K562 (cell line): ENCODE results near the gene HS6ST1. TPM values are rescaled to one million over a fixed set of nuclear protein-coding genes. Genes with fewer than 3 reads are reported as not detected.
"Not testable (repeated sequence)": the region's sequence is repeated elsewhere in the genome, so short reads cannot be mapped to it uniquely, and the experiment has no call there.

Experiments
- ATAC-seq: fragments of 200-7000 bp; cut with Tn5 transposase; 3 replicates; pipeline ENCODE4 v1.9.1; 2020; ENCODE audit warnings: moderate library complexity
- BruUV-seq: library from RNA; stranded (reverse); fragments of 400-500 nt; replicated peaks from 2 replicates; lab custom pipeline; 2021; lab: Mats Ljungman, UMichigan
- CTCF ChIA-PET: fragments of 300-600 bp; formaldehyde crosslinking; extraction: SDS; loops from one replicate; lab custom pipeline; 2021; ENCODE audit warnings: low intra/inter-chr PET ratio; lab: Yijun Ruan, JAX
- POLR2A ChIA-PET: fragments of 300-600, 350-650 bp; sonication (Branson Sonifier 250); formaldehyde crosslinking; extraction: SDS; loops from one replicate; lab custom pipeline; 2021; ENCODE audit warnings: antibody characterized with exemption, inconsistent platforms; lab: Yijun Ruan, JAX
- DNase-seq, 4 experiments: peaks; one replicate each; pipeline versions ENCODE4 v3.0.0 to v3.0.0-alpha.2; 2011 to 2018; ENCODE audit warnings: low spot score in 3 of 4, mixed read lengths in 3 of 4; ENCODE audit errors: extremely low read depth in 1 of 4
- FAIRE-seq: peaks from 2 replicates; lab custom pipeline; 2011; peaks lifted over from hg19 to GRCh38; lab: Jason Lieb, UNC
- H2AFZ ChIP-seq: 2 replicates; pipeline ENCODE4 v1.6.0; 2011; ENCODE audit warnings: low read depth, low read length, control low read depth, inconsistent platforms
- H3K27ac ChIP-seq: fragments of 200-600 bp; 3 replicates; pipeline ENCODE4 v1.8.0; 2011; ENCODE audit warnings: low read depth, mild to moderate bottlenecking, control low read depth, inconsistent platforms, low read length, moderate library complexity, mixed read lengths; ENCODE audit errors: extremely low read depth
- H3K27me3 ChIP-seq, 2 experiments: fragments of 300-600 bp in 1 of 2; 2 replicates in 1 of 2; 3 replicates in 1 of 2; pipeline versions ENCODE4 v1.6.0 to v1.8.0; 2011; ENCODE audit warnings: inconsistent platforms in 2 of 2, low read length in 2 of 2, mild to moderate bottlenecking in 1 of 2, mixed read lengths in 1 of 2, moderate library complexity in 1 of 2; ENCODE audit not compliant: control insufficient read depth in 2 of 2, insufficient read depth in 2 of 2
- H3K36me3 ChIP-seq: fragments of 300-600 bp; 3 replicates; pipeline ENCODE4 v1.8.0; 2011; ENCODE audit warnings: mild to moderate bottlenecking, low read length, inconsistent platforms; ENCODE audit not compliant: control insufficient read depth, insufficient read depth
- H3K4me1 ChIP-seq, 2 experiments: fragments of 200-600 bp in 1 of 2; replicated peaks in 1 of 2; 2 replicates in 1 of 2; 3 replicates in 1 of 2; pipeline versions ENCODE4 v1.5.1 to v1.8.0; 2011; ENCODE audit warnings: inconsistent platforms in 2 of 2, low read length in 2 of 2, mild to moderate bottlenecking in 1 of 2, mixed read lengths in 1 of 2, moderate library complexity in 1 of 2; ENCODE audit not compliant: control insufficient read depth in 2 of 2, insufficient read depth in 2 of 2
- H3K4me2 ChIP-seq: 2 replicates; pipeline ENCODE4 v1.6.1; 2011; ENCODE audit warnings: low read length, control low read depth, inconsistent platforms, mixed read lengths; ENCODE audit not compliant: insufficient read depth
- H3K4me3 ChIP-seq: fragments of 200-600 bp; sonication (generic), shearing (Covaris generic); 2 replicates; pipeline ENCODE4 v1.5.1; 2016; ENCODE audit warnings: control low read depth, inconsistent platforms
- H3K79me2 ChIP-seq: fragments of 200-600 bp; 3 replicates; pipeline ENCODE4 v1.8.0; 2011; ENCODE audit warnings: low read length, inconsistent platforms; ENCODE audit not compliant: control insufficient read depth, insufficient read depth
- H3K9ac ChIP-seq, 2 experiments: 2 replicates each; pipeline versions ENCODE4 v1.6.0 to v1.6.1; 2011; ENCODE audit warnings: low read depth in 2 of 2, low read length in 2 of 2, control low read depth in 1 of 2, inconsistent platforms in 1 of 2, mild to moderate bottlenecking in 1 of 2, mixed read lengths in 1 of 2; ENCODE audit not compliant: insufficient read depth in 1 of 2
- H3K9me1 ChIP-seq: one replicate; pipeline ENCODE4 v1.6.0; 2011; ENCODE audit warnings: inconsistent platforms, mild to moderate bottlenecking, low read length, moderate library complexity; ENCODE audit not compliant: control insufficient read depth, insufficient read depth
- H3K9me3 ChIP-seq: replicated peaks from 2 replicates; pipeline ENCODE4 v1.5.1; 2011; ENCODE audit warnings: low read depth, low read length, inconsistent platforms; ENCODE audit not compliant: control insufficient read depth, insufficient read depth
- H4K20me1 ChIP-seq: replicated peaks from 2 replicates; pipeline ENCODE4 v1.6.1; 2011; ENCODE audit warnings: low read length, inconsistent platforms, mixed read lengths; ENCODE audit not compliant: control insufficient read depth, insufficient read depth
- L3MBTL2 ChIP-seq: fragments of 450-650 bp; IDR thresholded peaks from 2 replicates; pipeline ENCODE4 v1.6.1; 2016; ENCODE audit warnings: mild to moderate bottlenecking, moderate library complexity
- WGBS: fragments of 100-300 bp; shearing (Covaris generic); methylation state at CpG from one replicate; pipeline ENCODE4 v1.1.6; 2016; ENCODE audit warnings: low coverage, mixed read lengths; ENCODE audit not compliant: insufficient coverage; ENCODE audit errors: missing lambda C conversion rate; 5-methylcytosine and 5-hydroxymethylcytosine counted together
- in situ Hi-C: fragments of 300-500 bp; cut with MboI; formaldehyde crosslinking; loops from 4 replicates; pipeline ENCODE4 v1.15.0; 2018; ENCODE audit warnings: inconsistent platforms, mixed read lengths
- intact Hi-C: fragments of 100-400 bp; cut with micrococcal nuclease; formaldehyde crosslinking; loops from 2 replicates; pipeline ENCODE4 v1.14.2; 2022
- polyA plus RNA-seq, 8 experiments: library from polyadenylated mRNA; depleted of rRNA in 4 of 8; stranded (reverse) in 5 of 8; unstranded in 3 of 8; fragments of >200 nt; fragmentation: Nextera tagmentation in 2 of 8; fragmentation: Illumina TruSeq in 1 of 8; extraction: Ambion mirVana in 2 of 8; extraction: Trizol in 1 of 8; gene quantifications; 2 replicates each; pipeline versions ENCODE4 v1.2.1 to v1.2.3, GENCODE V29; 2011 to 2014; ENCODE audit warnings: inconsistent platforms in 1 of 8, missing spikeins in 1 of 8
- total RNA-seq, 7 experiments: library from RNA; depleted of rRNA in 6 of 7; stranded (reverse); fragments of >200 nt in 6 of 7; fragmentation: Illumina TruSeq in 2 of 7; extraction: Trizol in 2 of 7; gene quantifications; 2 replicates each; pipeline versions ENCODE4 v1.2.1 to v1.2.3, GENCODE V29; 2011 to 2021; ENCODE audit warnings: low replicate concordance in 1 of 7
- TF ChIP-seq, protein P1 (sequence below): fragments of 450-650 bp; IDR thresholded peaks from 2 replicates; pipeline ENCODE4 v1.6.1; 2016; ENCODE audit warnings: mild to moderate bottlenecking, moderate library complexity

HS6ST1 gene
- total and polyA plus RNA-seq, 9 of the 15 experiments (the other 6 are each of a cell fraction or from before 2014, with no cell fraction given) = 0.06 to 7.4 (median 3.8) TPM

DNA sequence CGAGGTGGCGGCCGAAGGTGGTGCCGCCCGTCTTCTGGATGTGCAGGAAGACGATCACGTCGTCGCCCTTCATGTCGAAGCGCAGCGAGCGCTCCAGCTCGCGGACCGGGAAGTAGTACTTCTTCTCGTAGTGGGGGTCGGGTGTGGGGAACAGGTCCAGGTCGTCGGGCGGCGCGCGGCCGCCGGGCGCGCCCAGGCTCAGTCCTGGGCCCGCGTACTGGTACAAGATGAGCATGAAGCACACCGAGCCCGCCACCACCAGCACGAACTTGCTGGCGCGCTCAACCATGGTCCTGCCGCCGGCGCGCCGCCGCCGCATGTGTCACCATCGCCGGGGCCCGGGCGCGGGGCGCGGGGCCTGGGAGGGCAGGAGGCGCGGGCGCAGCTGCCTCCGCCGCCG lies 423 bp downstream of the HS6ST1 start:
- H3K27ac ChIP-seq, CTCF ChIA-PET, H3K36me3 ChIP-seq, H3K4me3 ChIP-seq, FAIRE-seq, H3K9me1 ChIP-seq, H3K79me2 ChIP-seq, intact Hi-C loops, H3K4me2 ChIP-seq, in situ Hi-C loops, ATAC-seq, H2AFZ ChIP-seq, H3K27me3 ChIP-seq, DNase-seq, BruUV-seq, H3K9me3 ChIP-seq, POLR2A ChIA-PET: not testable (repeated sequence)
- H3K9ac ChIP-seq = peak overlapping the region in 1 of 2 experiments; percentile 68; a peak in 2 of 4 replicates
- H4K20me1 ChIP-seq = peaks cover 39% of the 10 kb centered on the region
- peaks cover 2 to 68% of the 10 kb centered on the region in 2 experiments; a peak in 3 of 5 replicates for H3K4me1 ChIP-seq
- peak; percentile 43; the same call in 1 of the 2 replicates for TF ChIP-seq L3MBTL2
- TF ChIP-seq, protein P1, sequence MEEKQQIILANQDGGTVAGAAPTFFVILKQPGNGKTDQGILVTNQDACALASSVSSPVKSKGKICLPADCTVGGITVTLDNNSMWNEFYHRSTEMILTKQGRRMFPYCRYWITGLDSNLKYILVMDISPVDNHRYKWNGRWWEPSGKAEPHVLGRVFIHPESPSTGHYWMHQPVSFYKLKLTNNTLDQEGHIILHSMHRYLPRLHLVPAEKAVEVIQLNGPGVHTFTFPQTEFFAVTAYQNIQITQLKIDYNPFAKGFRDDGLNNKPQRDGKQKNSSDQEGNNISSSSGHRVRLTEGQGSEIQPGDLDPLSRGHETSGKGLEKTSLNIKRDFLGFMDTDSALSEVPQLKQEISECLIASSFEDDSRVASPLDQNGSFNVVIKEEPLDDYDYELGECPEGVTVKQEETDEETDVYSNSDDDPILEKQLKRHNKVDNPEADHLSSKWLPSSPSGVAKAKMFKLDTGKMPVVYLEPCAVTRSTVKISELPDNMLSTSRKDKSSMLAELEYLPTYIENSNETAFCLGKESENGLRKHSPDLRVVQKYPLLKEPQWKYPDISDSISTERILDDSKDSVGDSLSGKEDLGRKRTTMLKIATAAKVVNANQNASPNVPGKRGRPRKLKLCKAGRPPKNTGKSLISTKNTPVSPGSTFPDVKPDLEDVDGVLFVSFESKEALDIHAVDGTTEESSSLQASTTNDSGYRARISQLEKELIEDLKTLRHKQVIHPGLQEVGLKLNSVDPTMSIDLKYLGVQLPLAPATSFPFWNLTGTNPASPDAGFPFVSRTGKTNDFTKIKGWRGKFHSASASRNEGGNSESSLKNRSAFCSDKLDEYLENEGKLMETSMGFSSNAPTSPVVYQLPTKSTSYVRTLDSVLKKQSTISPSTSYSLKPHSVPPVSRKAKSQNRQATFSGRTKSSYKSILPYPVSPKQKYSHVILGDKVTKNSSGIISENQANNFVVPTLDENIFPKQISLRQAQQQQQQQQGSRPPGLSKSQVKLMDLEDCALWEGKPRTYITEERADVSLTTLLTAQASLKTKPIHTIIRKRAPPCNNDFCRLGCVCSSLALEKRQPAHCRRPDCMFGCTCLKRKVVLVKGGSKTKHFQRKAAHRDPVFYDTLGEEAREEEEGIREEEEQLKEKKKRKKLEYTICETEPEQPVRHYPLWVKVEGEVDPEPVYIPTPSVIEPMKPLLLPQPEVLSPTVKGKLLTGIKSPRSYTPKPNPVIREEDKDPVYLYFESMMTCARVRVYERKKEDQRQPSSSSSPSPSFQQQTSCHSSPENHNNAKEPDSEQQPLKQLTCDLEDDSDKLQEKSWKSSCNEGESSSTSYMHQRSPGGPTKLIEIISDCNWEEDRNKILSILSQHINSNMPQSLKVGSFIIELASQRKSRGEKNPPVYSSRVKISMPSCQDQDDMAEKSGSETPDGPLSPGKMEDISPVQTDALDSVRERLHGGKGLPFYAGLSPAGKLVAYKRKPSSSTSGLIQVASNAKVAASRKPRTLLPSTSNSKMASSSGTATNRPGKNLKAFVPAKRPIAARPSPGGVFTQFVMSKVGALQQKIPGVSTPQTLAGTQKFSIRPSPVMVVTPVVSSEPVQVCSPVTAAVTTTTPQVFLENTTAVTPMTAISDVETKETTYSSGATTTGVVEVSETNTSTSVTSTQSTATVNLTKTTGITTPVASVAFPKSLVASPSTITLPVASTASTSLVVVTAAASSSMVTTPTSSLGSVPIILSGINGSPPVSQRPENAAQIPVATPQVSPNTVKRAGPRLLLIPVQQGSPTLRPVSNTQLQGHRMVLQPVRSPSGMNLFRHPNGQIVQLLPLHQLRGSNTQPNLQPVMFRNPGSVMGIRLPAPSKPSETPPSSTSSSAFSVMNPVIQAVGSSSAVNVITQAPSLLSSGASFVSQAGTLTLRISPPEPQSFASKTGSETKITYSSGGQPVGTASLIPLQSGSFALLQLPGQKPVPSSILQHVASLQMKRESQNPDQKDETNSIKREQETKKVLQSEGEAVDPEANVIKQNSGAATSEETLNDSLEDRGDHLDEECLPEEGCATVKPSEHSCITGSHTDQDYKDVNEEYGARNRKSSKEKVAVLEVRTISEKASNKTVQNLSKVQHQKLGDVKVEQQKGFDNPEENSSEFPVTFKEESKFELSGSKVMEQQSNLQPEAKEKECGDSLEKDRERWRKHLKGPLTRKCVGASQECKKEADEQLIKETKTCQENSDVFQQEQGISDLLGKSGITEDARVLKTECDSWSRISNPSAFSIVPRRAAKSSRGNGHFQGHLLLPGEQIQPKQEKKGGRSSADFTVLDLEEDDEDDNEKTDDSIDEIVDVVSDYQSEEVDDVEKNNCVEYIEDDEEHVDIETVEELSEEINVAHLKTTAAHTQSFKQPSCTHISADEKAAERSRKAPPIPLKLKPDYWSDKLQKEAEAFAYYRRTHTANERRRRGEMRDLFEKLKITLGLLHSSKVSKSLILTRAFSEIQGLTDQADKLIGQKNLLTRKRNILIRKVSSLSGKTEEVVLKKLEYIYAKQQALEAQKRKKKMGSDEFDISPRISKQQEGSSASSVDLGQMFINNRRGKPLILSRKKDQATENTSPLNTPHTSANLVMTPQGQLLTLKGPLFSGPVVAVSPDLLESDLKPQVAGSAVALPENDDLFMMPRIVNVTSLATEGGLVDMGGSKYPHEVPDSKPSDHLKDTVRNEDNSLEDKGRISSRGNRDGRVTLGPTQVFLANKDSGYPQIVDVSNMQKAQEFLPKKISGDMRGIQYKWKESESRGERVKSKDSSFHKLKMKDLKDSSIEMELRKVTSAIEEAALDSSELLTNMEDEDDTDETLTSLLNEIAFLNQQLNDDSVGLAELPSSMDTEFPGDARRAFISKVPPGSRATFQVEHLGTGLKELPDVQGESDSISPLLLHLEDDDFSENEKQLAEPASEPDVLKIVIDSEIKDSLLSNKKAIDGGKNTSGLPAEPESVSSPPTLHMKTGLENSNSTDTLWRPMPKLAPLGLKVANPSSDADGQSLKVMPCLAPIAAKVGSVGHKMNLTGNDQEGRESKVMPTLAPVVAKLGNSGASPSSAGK = peak; percentile 29; the same call in 1 of the 2 replicates
- 21% methylated on average over 21 of the region's 55 CpGs for WGBS
